ENCODE measurements around the gene HNF4A.

Gene HNF4A

GRCh38 chr20:44402391-44403193, 47.1 kb downstream of the HNF4A start:
- intact Hi-C loops (cut with DNase I): no loop called here
- DNase-seq: no peak

- no peak for DNase-seq
- intact Hi-C loops (cut with DNase I): no loop called here
Measured at GRCh38 chr20:44403194-44404112, 48.0 kb downstream of the HNF4A start.

GRCh38 chr20:44404204-44405181, 49.0 kb downstream of the HNF4A start:
- no peak for DNase-seq
- intact Hi-C loops (cut with DNase I): no loop called here

- peak in 1 of 42 donors; percentile 20 for DNase-seq
- intact Hi-C loops (cut with DNase I): no loop called here
Measured at GRCh38 chr20:44405257-44405656, 49.8 kb downstream of the HNF4A start.

- no peak for DNase-seq
- intact Hi-C loops (cut with DNase I): no loop called here
Measured at GRCh38 chr20:44405785-44406571, 50.5 kb downstream of the HNF4A start.

GRCh38 chr20:44406572-44407137, 51.2 kb downstream of the HNF4A start:
- intact Hi-C loops (cut with DNase I): no loop called here
- DNase-seq: no peak

- DNase-seq: no peak
- intact Hi-C loops (cut with DNase I): no loop called here
Measured at GRCh38 chr20:44407402-44408184, 52.1 kb downstream of the HNF4A start.

- intact Hi-C loops (cut with DNase I): no loop called here
- DNase-seq: no peak
Measured at GRCh38 chr20:44409132-44409600, 53.7 kb downstream of the HNF4A start.

GRCh38 chr20:44410583-44411019, 55.1 kb downstream of the HNF4A start:
- no peak for DNase-seq
- intact Hi-C loops (cut with DNase I): no loop called here

- DNase-seq: no peak
- intact Hi-C loops (cut with DNase I): no loop called here
Measured at GRCh38 chr20:44411020-44411756, 55.7 kb downstream of the HNF4A start.

- DNase-seq: no peak
- intact Hi-C loops (cut with DNase I): no loop called here
Measured at GRCh38 chr20:44411757-44412401, 56.4 kb downstream of the HNF4A start.

- no peak for DNase-seq
- intact Hi-C loops (cut with DNase I): no loop called here
Measured at GRCh38 chr20:44412402-44413144, 57.1 kb downstream of the HNF4A start.

- DNase-seq: no peak
- intact Hi-C loops (cut with DNase I): no loop called here
Measured at GRCh38 chr20:44413575-44414345, 58.3 kb downstream of the HNF4A start.

- intact Hi-C loops (cut with DNase I): no loop called here
- DNase-seq: no peak
Measured at GRCh38 chr20:44414346-44414714, 58.8 kb downstream of the HNF4A start.
